ENCODE results near the gene CCDC127. TPM values are rescaled to one million over a fixed set of nuclear protein-coding genes. Genes with fewer than 3 reads are reported as not detected.

Gene CCDC127
- total RNA-seq, 2 experiments from 2014 or later: 1.9 to 2.8 TPM

DNA sequence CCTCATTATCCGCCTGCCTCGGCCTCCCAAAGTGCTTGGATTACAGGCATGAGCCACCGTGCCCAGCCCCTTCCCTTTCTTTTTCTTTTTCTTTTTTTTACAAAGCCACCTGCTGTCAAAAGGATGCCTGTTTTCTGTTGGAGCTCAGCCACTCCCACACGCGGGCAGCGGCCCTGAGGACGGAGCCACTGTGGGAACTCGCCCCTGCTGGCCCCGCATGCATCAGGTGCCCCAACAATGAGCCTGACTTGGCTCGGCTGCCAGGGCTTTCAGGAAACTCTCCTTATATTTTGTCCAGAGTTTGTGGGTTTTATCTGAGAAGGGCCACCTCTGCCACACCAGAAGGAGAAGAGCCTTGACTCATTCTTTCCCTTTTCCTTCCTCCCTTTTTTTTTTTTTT is 63.7 kb downstream of the CCDC127 start:
- Mint-ChIP-seq H3K36me3 (ENCODE audit: low read depth) (no peaks in the 10 kb centered on the region), H3K27ac (no peak overlapping the region), H3K4me3 (no peak overlapping the region), H3K27me3 (peaks cover 1% of the 10 kb centered on the region), H3K9me3 (no peaks in the 10 kb centered on the region), H3K4me1 (ENCODE audit: low read depth) (no peaks in the 10 kb centered on the region)
- ATAC-seq (ENCODE audit: poor library complexity) (no peak), DNase-seq (no peak)
- Histone ChIP-seq H3K9me3 (ENCODE audit: control insufficient read depth in 1 of 2, insufficient read depth in 1 of 2, low read length in 2 of 2) (no peaks in the 10 kb centered on the region), H3K27me3 (ENCODE audit: control insufficient read depth in 1 of 2, insufficient read depth in 2 of 2, low read length in 2 of 2) (peaks cover under 1 to 4% of the 10 kb centered on the region in 2 experiments), H3K36me3 (ENCODE audit: insufficient read depth, low read length) (no peaks in the 10 kb centered on the region), H3K4me3 (ENCODE audit: low read length) (no peak overlapping the region), H3K4me1 (ENCODE audit: insufficient read depth, low read length) (no peaks in the 10 kb centered on the region), H3K27ac (ENCODE audit: low read depth in 1 of 2, low read length in 2 of 2) (no peak overlapping the region)
- TF ChIP-seq, protein P1, sequence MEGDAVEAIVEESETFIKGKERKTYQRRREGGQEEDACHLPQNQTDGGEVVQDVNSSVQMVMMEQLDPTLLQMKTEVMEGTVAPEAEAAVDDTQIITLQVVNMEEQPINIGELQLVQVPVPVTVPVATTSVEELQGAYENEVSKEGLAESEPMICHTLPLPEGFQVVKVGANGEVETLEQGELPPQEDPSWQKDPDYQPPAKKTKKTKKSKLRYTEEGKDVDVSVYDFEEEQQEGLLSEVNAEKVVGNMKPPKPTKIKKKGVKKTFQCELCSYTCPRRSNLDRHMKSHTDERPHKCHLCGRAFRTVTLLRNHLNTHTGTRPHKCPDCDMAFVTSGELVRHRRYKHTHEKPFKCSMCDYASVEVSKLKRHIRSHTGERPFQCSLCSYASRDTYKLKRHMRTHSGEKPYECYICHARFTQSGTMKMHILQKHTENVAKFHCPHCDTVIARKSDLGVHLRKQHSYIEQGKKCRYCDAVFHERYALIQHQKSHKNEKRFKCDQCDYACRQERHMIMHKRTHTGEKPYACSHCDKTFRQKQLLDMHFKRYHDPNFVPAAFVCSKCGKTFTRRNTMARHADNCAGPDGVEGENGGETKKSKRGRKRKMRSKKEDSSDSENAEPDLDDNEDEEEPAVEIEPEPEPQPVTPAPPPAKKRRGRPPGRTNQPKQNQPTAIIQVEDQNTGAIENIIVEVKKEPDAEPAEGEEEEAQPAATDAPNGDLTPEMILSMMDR (IDR thresholded peaks at IDR 0.05): no peak
- ChIA-PET POLR2A (no interaction called here), CTCF (no interaction called here)
- intact Hi-C loops (cut with DNase I, micrococcal nuclease): no loop called here

GRCh38 chr5:153256-153655 is 64.7 kb downstream of the CCDC127 start:
- H3K9me3 Mint-ChIP-seq: no peaks in the 10 kb centered on the region
- no peak overlapping the region for H3K4me3 Mint-ChIP-seq
- TF ChIP-seq, protein P1 (IDR thresholded peaks at IDR 0.05): no peak
- no peak for DNase-seq
- POLR2A ChIA-PET: no interaction called here
- no peaks in the 10 kb centered on the region for H3K4me1 Mint-ChIP-seq (ENCODE audit: low read depth)
- H3K27ac Mint-ChIP-seq: no peak overlapping the region
- H3K9me3 ChIP-seq (ENCODE audit: control insufficient read depth in 1 of 2, insufficient read depth in 1 of 2, low read length in 2 of 2): peaks cover 0 to 4% of the 10 kb centered on the region in 2 experiments
- H3K27me3 Mint-ChIP-seq: no peaks in the 10 kb centered on the region
- H3K4me3 ChIP-seq (ENCODE audit: low read length): no peak overlapping the region
- no peaks in the 10 kb centered on the region for H3K27me3 ChIP-seq (ENCODE audit: control insufficient read depth in 1 of 2, insufficient read depth in 2 of 2, low read length in 2 of 2)
- no peak overlapping the region for H3K27ac ChIP-seq (ENCODE audit: low read depth in 1 of 2, low read length in 2 of 2)
- no peaks in the 10 kb centered on the region for H3K36me3 Mint-ChIP-seq (ENCODE audit: low read depth)
- H3K4me1 ChIP-seq (ENCODE audit: insufficient read depth, low read length): no peaks in the 10 kb centered on the region
- intact Hi-C loops (cut with DNase I, micrococcal nuclease): no loop called here
- H3K36me3 ChIP-seq (ENCODE audit: insufficient read depth, low read length): no peaks in the 10 kb centered on the region
- ATAC-seq (ENCODE audit: poor library complexity): no peak
- CTCF ChIA-PET: no interaction called here

DNA sequence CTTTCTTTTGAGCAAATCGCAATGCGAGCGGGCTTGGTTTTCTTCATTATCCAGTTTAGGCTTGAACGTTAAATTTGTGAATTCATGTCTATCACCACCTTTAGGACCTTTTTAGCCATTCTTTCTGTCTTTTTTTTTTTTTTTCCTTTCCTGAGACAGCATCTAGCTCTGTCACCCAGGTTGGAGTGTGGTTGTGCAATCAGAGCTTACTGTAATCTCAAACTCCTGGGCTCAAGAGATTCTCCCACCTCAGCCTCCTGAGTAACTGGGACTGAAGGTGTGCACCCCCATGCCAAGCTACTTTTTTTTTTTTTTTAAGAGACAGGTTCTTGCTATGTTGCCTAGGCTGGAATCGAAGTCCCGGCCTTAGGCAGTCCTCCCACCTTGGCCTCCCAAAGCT is 65.9 kb downstream of the CCDC127 start:
- no peaks in the 10 kb centered on the region for H3K27me3 Mint-ChIP-seq
- no peak for ATAC-seq (ENCODE audit: poor library complexity)
- POLR2A ChIA-PET: no interaction called here
- Histone ChIP-seq H3K27ac (ENCODE audit: low read depth in 1 of 2, low read length in 2 of 2) (no peak overlapping the region), H3K9me3 (ENCODE audit: control insufficient read depth in 1 of 2, insufficient read depth in 1 of 2, low read length in 2 of 2) (peaks cover 3 to 16% of the 10 kb centered on the region in 2 experiments), H3K36me3 (ENCODE audit: insufficient read depth, low read length) (no peaks in the 10 kb centered on the region), H3K27me3 (ENCODE audit: control insufficient read depth in 1 of 2, insufficient read depth in 2 of 2, low read length in 2 of 2) (no peaks in the 10 kb centered on the region), H3K4me3 (ENCODE audit: low read length) (no peak overlapping the region), H3K4me1 (ENCODE audit: insufficient read depth, low read length) (no peaks in the 10 kb centered on the region)
- intact Hi-C loops (cut with DNase I, micrococcal nuclease): no loop called here
- no peak overlapping the region for H3K4me3 Mint-ChIP-seq
- H3K9me3 Mint-ChIP-seq: peaks cover 6% of the 10 kb centered on the region
- no peak overlapping the region for H3K27ac Mint-ChIP-seq
- no peaks in the 10 kb centered on the region for H3K4me1 Mint-ChIP-seq (ENCODE audit: low read depth)
- CTCF ChIA-PET: no interaction called here
- TF ChIP-seq, protein P1 (IDR thresholded peaks at IDR 0.05): no peak
- no peak for DNase-seq
- H3K36me3 Mint-ChIP-seq (ENCODE audit: low read depth): no peaks in the 10 kb centered on the region
